ENCODE measurements around the gene MMP20.

Gene MMP20

GRCh38 chr11:102623128-102623527 is 2.0 kb downstream of the MMP20 start:
- no peak for DNase-seq (ENCODE audit: low read depth in 2 of 2)

- no peak for DNase-seq (ENCODE audit: low read depth in 2 of 2)
Measured at GRCh38 chr11:102622258-102622657, 2.9 kb downstream of the MMP20 start.

- no peak for DNase-seq (ENCODE audit: low read depth in 2 of 2)
Measured at GRCh38 chr11:102620818-102621561, 4.1 kb downstream of the MMP20 start.

DNA sequence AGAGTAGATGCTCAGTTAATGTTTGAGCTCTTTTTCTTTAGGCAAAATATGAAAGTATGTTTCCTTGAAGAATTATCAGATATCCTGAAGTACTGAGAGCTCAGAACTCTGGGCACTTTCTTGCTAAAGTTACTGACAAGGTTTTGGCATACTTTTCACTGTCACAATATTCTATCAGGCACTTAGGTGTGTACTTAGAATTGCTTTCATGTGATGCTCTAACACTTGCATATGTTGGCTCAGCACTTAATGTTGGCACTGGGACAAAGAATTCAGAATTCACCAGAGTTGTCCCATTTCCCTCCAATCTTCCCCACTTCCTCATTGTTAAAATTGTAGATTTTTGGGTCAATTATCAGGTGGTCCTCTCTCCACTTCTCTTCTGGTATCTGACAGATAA is 5.0 kb downstream of the MMP20 start:
- DNase-seq (ENCODE audit: low read depth in 2 of 2), result no peak

GRCh38 chr11:102617466-102618008 is 7.6 kb downstream of the MMP20 start:
- DNase-seq (ENCODE audit: low read depth in 2 of 2), result no peak

DNA sequence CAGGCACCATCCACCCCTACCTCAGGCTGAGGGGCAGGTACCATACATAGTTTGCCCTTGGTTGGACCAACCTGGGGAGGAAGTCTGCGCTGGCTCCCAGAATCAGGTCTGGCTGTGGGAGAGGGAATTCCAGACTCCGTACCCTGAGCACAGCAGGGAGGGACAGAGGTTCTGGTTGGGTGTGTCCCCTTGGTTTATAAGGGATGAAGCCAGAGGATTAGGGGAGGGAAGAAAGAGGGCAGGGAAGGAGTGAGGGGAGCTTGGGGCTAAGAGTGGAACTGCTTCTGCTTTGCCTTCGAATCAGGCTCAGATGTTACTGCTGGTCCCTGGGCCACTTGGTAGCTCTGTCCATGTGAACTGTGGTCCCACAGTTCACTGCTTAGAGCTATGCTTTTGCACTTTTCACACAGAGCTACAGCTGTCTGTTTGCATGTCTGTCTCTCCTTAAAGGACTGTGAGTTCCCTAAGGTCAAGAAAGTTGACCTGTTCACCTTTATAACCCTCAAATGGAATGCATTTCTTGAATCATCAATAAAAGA is 9.2 kb downstream of the MMP20 start:
- DNase-seq (ENCODE audit: low read depth in 2 of 2), result no peak

GRCh38 chr11:102615077-102615893 is 9.8 kb downstream of the MMP20 start:
- DNase-seq (ENCODE audit: low read depth in 2 of 2), result no peak

GRCh38 chr11:102614485-102614884 is 10.6 kb downstream of the MMP20 start:
- DNase-seq (ENCODE audit: low read depth in 2 of 2), result no peak

DNA sequence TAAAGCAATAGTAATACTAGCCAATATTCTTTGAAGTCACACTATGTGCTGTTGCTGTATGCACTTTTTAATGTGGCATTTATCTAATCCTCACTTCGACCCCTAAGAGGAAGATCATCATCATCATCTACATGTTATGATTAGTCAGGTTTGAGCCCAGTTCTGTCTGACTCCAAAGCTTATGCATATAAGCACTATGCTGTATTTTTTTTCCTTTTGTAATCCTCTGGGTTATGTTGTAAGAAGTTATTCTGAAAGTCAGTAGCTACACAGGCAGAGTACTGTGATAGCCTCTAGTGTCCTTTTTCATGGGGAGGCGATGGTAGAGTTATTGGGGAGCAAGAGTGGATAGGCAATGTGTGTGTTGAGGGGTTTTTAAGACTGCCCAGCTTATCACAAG is 11.1 kb downstream of the MMP20 start:
- no peak for DNase-seq (ENCODE audit: low read depth in 2 of 2)

DNA sequence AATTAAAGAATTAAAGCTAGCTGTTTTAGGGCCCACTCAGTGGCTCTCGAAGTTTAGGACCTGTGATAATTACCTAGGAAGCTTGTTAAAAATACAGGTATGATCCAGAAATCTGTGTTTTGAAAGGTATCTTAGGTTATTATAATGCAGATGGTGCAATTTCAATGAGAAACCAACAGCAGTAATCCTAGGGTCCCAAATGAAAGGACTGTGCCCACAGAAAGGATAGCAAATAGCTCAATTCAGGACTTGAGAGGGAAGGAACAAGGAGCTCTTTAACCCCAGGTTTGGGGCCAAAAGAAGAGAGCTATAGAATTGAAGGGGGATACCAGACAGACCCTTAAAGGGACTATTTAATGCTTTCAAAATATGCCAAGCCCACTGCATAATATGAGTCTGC is 11.7 kb downstream of the MMP20 start:
- no peak for DNase-seq (ENCODE audit: low read depth in 2 of 2)

DNA sequence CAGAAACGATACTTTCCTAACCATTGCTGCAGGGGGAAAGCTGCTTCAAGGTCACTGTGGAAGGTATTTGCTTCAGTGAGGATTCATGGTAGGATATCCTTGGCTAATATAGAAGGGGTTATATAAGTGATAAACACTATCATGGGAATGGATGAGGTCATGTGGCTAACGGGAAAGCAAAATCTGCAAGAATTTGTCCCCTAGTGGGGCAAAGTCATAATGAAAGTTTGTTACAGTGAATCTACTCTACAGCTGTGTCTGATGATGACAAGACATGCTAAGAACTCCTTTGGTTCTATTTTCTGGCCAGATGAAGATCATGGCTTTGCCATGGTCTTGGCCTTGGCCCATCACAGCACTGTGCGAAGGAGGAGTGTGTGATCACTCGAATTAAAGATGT is 13.8 kb downstream of the MMP20 start:
- no peak for DNase-seq (ENCODE audit: low read depth in 2 of 2)

- no peak for DNase-seq (ENCODE audit: low read depth in 2 of 2)
Measured at GRCh38 chr11:102610200-102610599, 14.9 kb downstream of the MMP20 start.

GRCh38 chr11:102608699-102609098 is 16.4 kb downstream of the MMP20 start:
- no peak for DNase-seq (ENCODE audit: low read depth in 2 of 2)

GRCh38 chr11:102604875-102605274 is 20.3 kb downstream of the MMP20 start:
- DNase-seq (ENCODE audit: low read depth in 2 of 2), result no peak

DNA sequence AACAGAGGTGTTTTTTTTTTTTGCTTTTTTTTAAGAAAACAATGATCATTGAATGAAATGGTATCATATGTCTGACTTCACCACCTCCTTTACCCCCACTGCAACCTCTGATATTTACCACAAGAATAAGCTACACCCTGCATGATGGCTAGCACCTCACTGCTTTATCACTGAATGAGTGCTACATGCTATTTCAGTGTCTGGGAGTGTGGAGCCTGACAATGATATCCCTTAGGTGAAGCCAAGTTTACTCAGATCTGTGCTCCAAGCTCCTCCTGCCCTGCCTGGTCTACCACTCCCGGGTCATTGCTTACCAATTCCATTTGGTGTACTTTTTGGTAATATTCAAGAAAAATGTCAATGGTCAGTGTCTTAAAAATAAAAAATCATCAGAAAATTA is 21.1 kb downstream of the MMP20 start:
- no peak for DNase-seq (ENCODE audit: low read depth in 2 of 2)

DNA sequence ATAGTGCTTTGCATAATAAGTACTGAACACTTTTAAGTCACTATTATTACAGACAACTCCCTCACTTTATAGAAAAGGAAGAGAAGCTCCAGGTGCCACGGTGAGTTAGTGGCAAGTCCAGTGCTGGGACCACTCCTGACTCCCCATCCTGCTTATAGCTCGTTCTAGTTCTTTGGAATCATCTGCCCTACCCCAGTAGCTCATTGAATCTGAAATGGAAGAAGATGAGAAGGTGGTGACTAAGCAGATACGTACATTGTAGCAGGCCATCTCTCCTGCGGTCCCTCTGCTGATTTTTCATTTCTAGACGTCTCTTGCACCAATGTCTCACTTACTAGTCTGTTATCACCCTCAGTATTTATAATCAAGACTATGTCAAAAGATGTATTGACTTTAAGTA is 21.6 kb downstream of the MMP20 start:
- no peak for DNase-seq (ENCODE audit: low read depth in 2 of 2)

GRCh38 chr11:102603091-102603490 is 22.0 kb downstream of the MMP20 start:
- no peak for DNase-seq (ENCODE audit: low read depth in 2 of 2)

DNA sequence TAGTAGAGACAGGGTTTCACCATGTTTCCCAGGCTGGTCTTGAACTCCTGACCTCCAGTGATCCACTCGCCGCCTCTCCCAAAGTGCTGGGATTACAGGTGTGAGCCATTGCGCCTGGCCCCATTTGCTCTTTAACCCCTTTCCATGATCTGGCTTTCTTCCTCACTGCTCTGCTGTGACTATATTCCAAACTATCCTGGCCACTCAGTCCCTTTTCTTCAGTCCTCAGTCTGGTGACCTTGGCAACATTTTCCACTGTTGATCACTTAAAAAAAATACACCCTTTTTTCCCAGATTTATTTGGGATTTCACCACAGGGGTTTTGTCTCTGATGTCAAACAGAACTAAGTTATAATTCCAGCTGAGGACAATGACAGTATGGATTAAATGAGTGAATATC is 24.5 kb downstream of the MMP20 start:
- no peak for DNase-seq (ENCODE audit: low read depth in 2 of 2)

- DNase-seq (ENCODE audit: low read depth in 2 of 2), result no peak
Measured at GRCh38 chr11:102599642-102600261, 25.4 kb downstream of the MMP20 start.

GRCh38 chr11:102598272-102598671 is 26.9 kb downstream of the MMP20 start:
- no peak for DNase-seq (ENCODE audit: low read depth in 2 of 2)

- DNase-seq (ENCODE audit: low read depth in 2 of 2), result no peak
Measured at GRCh38 chr11:102596578-102596977, 28.6 kb downstream of the MMP20 start.
